GM23248 (cell line): ENCODE data around the gene PLD1.

Experiments used
- EZH2 ChIP-seq: fragments of 200-600 bp; sonication (generic); IDR thresholded peaks from 2 replicates; pipeline ENCODE4 v1.6.1; 2018; ENCODE audit warnings: antibody characterized with exemption, mild to moderate bottlenecking; ENCODE audit not compliant: insufficient read depth, poor library complexity, severe bottlenecking
- EZH2phosphoT487 ChIP-seq: fragments of 200-600 bp; sonication (generic); IDR thresholded peaks from 2 replicates; pipeline ENCODE4 v1.6.1; 2018; ENCODE audit warnings: antibody characterized with exemption, moderate library complexity, mild to moderate bottlenecking, low read depth; ENCODE audit not compliant: insufficient read depth

GRCh38 chr3:171806200-171807128, 3.8 kb downstream of the PLD1 start:
- TF ChIP-seq EZH2 (no peak), EZH2phosphoT487 (no peak)
